Left hindlimb (tissue), 1 donor: ENCODE results near the gene SLC12A5.

Experiments used
- DNase-seq: peaks from one replicate; pipeline ENCODE4 v3.0.0-alpha.2; 2018

SLC12A5 gene

DNA sequence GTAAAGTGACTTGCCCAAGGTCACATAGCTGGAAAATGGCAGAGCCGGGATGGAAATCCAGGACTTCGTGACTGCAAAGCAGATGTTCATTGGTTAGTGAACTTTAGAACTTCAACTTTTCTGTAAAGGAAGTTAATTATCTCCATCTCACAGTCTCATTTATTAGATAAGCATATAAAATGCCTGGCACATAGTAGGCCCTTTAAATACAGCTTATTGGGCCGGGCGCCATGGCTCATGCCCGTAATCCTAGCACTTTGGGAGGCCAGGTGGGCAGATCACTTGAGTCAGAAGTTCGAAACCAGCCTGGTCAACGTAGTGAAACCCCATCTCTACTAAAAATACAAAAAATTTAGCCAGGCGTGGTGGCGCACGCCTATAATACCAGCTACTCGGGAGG, 22.1 kb upstream of the SLC12A5 start:
- DNase-seq: no peak

DNA sequence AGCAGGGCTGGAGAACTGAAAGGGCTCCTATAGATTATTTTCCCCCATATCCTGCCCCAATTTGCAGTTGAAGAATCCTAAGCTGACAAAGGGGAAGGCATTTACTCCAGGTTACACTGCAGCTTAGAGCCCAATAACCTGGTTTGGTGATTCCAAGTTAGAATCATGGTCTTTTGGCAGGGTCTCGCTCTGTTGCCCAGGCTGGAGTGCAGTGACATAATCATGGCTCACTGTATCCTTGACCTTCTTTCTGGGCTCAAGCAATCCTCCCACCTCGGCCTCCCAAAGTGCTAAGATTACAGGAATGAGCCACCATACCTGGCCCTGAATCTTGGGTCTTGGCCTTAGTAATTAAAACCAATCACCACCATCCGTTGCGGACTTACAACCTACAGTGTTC, 21.3 kb upstream of the SLC12A5 start:
- no peak for DNase-seq

- no peak for DNase-seq
These were observed 19.2 kb upstream of the SLC12A5 start for GRCh38 chr20:46009816-46010215.

GRCh38 chr20:46010491-46011391, 18.3 kb upstream of the SLC12A5 start:
- no peak for DNase-seq

DNA sequence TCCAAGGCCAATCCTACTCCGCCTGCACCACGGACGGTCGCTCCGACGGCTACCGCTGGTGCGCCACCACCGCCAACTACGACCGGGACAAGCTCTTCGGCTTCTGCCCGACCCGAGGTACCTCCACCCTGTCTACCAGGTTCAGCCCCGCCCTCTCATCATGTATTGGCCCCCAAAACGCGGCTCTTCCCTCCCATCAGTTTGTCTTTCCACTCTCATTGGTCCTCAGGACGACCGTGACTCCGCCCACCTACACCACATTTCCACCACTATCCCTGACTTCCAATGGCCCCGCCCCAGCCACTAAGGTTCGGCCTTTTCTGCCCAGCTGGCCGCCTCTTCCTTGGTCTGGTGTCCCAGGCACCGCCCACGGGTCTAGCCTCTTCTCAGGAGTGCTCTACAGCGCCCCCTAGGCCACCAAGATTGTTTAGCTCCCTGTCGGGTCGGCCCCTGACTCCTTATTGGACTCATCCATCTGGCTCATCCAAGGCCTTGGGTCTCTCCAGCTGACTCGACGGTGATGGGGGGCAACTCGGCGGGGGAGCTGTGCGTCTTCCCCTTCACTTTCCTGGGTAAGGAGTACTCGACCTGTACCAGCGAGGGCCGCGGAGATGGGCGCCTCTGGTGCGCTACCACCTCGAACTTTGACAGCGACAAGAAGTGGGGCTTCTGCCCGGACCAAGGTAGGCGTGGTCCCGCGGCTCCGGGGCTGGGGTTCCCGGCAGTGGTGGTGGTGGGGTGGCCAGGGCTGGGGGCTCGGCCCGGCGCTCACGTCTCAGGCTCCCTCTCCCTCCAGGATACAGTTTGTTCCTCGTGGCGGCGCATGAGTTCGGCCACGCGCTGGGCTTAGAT, 17.2 kb upstream of the SLC12A5 start:
- DNase-seq: no peak

GRCh38 chr20:46012921-46013320, 16.1 kb upstream of the SLC12A5 start:
- DNase-seq: no peak

- DNase-seq: no peak
These were observed 15.6 kb upstream of the SLC12A5 start for GRCh38 chr20:46013322-46013828.

DNA sequence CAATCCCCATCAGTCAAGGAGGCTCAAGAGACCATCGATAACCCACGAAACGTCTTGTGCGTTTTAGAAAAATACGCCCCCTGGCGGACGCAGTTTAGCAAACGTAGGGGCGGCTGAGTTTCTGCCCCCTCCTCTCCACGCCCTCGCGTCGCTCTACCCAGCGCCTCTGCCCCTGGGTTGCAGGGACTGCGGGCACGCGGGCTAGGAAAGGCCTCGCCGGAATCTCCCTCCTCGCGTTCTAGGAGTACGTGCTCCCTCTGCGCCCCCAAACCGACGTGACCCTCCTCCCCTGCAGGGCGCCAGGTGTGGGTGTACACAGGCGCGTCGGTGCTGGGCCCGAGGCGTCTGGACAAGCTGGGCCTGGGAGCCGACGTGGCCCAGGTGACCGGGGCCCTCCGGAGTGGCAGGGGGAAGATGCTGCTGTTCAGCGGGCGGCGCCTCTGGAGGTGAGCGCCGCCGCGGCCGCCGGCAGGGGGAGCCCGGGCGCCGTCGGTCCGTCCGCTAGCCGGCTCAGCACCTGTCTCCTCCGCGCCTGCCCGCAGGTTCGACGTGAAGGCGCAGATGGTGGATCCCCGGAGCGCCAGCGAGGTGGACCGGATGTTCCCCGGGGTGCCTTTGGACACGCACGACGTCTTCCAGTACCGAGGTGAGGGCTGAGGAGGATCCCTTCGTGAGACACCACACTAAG, 15.0 kb upstream of the SLC12A5 start:
- no peak for DNase-seq

- DNase-seq: no peak
These were observed 14.3 kb upstream of the SLC12A5 start for GRCh38 chr20:46014517-46015396.

DNA sequence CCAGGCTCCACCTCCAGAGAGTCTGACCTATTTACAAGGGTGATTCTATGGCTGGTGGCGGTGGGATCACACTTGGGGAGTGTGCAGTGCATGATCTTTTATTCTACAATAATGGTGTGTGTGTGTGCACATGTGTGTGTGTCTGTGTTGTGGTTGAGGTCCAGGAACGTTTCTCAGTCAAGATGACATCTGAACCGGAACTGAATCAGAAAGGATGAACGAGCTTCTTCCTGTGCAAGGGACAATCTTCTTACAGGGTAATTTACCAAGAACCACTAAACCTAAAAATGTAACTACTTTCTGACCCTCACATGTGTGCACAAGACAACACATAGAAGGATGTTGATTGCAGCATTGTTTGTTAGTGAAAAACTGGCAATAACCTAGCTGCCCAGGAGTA, 11.7 kb upstream of the SLC12A5 start:
- DNase-seq: no peak

DNA sequence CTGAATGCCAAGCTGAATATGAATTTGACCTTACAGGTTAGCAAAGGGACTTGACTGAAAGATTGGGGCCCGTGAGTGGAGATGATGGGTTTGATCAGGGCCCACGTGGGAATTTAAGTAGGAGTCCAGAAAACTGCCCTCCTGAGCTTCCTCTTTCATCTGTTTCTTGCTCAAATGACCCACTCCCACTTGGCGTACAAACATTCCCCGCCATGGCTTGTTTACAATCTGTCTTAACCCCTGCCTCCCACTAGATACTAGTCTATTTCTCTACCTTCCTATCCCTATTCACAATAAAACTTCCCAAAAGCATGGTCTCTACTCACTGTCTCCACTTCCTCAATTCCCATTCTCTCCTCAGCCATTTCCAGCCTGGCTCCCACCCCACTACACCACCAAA, 10.9 kb upstream of the SLC12A5 start:
- DNase-seq: no peak

DNA sequence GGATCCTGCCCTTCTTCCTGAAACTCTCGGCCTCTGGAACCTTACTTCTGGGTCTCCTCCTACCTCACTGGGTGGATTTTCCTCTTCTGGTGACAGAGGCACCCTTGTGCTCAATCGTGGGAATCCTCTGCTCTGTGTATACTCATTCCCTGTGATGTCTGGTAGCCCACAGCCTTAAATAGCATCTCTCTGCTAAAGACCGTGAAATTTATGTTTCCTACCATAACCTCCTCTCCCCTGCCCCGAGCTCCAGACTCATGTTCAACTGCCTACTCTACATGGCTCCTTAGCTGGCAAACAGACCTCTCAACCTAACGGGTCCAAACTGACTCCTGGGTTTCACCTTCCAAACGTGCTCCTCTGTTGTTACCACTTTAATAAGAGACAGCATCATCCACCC, 10.4 kb upstream of the SLC12A5 start:
- no peak for DNase-seq

- DNase-seq: no peak
These were observed 8.5 kb upstream of the SLC12A5 start for GRCh38 chr20:46020555-46020954.

- DNase-seq: no peak
These were observed 7.4 kb upstream of the SLC12A5 start for GRCh38 chr20:46021361-46022359.

- no peak for DNase-seq
These were observed 6.4 kb upstream of the SLC12A5 start for GRCh38 chr20:46022411-46023147.

DNA sequence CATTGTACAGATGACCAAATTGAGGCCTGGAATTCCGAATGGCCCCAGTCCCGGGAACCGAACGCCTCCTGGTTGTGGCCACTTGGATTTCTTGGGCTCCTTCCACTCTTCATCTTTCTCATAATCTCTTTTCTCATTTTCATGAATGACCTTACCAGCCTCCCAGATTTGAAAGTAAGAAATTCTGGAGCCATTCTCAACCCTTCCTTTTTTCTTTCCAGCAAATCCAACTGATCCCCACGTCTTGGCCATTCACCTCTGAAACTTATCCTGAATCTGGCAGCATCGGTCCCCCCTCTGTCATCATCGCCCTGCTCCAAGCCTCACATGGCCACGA, 5.9 kb upstream of the SLC12A5 start:
- no peak for DNase-seq

- DNase-seq: no peak
These were observed 5.0 kb upstream of the SLC12A5 start for GRCh38 chr20:46023999-46024398.

- no peak for DNase-seq
These were observed 3.6 kb upstream of the SLC12A5 start for GRCh38 chr20:46025376-46025783.

DNA sequence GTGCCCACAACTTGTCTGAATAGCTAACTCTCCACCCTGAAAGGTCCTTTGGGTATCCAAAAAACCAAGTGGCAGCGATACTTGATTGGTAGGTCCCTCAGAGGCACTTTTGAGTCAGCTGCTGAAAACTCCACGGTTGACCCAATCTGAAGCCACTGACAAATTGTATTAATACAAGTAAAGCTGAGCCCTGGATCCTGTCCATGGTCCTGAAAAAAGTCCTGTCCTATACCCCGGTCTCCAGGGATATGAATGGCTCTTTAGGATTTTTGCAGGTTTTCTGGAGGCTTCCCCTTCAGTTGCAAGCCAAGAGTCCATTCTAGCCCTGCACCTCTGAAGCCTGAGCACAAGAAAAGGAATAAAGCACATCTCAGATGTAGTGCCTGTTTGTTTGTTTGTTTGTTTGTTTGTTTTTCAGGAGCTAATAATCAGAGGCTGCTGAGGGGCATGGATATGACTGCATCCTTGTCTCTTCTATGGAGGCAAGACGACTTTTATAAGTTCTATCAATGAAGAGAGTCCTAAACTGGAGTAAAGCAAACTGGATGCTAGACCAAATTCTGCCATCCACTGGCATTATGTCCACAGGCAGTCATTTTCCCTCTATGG, 1.7 kb upstream of the SLC12A5 start:
- DNase-seq: no peak

DNA sequence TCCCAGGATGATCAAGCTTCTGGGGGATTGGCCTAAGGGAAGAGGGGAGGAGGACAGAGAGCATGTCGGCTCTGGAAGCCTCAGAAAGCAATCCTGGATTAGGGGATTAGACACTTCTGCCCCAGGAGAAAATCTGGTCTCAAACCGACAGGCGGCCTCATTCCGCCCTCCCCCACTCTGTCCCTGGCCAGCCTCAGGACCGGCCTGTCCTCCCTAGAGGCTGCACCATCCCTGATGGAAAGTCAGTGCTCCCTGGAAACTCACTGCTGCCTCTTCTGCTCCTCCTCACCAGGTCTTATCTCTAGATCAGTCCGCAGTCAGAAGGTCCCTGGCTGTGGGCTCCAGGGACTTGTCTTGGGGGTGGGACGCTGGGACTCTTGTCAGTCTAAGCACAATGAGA, 905 bp upstream of the SLC12A5 start:
- DNase-seq: no peak
